NCI-H1105 (cell line): ENCODE measurements around the gene TBL3.

ENCODE experiments used
- DNase-seq: peaks from one replicate; lab custom pipeline; 2025; lab: John Stamatoyannopoulos, UW

Gene TBL3

DNA sequence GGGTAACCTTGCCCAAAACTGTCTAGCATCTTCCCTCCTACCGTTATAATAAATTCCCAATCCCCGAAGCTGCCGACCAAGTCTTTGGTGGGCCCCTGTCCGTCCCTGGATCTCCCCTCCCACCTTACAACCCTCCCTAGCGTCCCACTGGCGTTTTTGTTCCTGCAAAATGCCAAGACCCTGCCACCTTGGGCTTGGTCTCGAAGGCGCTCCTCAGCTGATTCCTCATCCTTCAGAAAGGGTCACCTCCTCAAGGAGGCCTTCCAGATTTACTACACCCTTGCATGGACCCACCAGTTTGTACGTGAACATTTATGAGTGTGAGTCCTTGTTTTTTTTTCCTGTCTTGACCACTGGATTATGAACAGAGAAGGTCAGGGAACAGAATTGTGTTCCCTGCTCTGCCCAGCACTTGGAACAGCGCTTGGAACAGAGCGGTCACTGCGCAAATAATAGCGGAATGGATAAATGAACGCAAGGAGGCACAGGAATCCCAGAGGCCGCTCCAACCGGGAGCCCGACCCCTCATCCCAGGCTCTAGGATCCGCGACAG is 11.2 kb downstream of the TBL3 start:
- DNase-seq, result no peak

DNA sequence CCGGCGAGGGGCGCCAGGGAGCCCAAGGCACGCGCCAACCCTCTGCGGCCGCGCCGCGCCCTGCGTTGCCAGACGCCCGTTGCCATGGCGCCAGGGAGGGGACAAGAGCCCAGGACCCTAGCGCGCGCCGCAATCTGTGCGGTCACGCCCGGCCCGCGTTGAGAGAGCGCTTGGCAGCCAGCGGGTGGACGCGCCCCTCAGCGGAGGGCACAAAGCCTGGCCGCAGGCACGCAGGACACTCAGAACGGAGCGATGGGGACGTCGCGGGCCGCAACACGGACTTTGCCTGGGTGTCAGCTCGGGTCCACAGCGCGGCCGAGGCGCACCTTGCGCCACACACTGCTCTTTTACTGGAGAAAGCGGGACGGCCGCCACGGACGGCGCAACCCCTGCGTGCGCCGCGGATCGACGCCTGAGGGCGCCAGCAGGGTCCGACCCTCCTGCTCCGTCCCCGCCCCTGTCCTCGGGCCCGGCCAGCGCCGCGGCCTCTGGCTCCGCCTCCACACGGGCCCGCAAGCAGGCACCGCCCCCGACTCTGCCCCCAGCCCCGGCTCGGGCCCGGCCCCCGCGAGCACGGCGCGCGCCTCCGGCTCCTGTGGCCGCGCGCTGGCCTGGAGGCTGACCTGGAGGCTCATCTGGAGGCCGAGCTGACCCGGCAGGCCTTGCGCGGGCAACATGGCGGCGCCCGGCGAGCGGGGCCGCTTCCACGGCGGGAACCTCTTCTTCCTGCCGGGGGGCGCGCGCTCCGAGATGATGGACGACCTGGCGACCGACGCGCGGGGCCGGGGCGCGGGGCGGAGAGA is 11.9 kb downstream of the TBL3 start, which contains the start of gene GFER:
Gene GFER, plus strand, starts transcription at position 650 of the 803 bp plus-strand sequence. Its CDS starts 26 bp downstream, at position 676.
- peak; percentile 58 for DNase-seq

DNA sequence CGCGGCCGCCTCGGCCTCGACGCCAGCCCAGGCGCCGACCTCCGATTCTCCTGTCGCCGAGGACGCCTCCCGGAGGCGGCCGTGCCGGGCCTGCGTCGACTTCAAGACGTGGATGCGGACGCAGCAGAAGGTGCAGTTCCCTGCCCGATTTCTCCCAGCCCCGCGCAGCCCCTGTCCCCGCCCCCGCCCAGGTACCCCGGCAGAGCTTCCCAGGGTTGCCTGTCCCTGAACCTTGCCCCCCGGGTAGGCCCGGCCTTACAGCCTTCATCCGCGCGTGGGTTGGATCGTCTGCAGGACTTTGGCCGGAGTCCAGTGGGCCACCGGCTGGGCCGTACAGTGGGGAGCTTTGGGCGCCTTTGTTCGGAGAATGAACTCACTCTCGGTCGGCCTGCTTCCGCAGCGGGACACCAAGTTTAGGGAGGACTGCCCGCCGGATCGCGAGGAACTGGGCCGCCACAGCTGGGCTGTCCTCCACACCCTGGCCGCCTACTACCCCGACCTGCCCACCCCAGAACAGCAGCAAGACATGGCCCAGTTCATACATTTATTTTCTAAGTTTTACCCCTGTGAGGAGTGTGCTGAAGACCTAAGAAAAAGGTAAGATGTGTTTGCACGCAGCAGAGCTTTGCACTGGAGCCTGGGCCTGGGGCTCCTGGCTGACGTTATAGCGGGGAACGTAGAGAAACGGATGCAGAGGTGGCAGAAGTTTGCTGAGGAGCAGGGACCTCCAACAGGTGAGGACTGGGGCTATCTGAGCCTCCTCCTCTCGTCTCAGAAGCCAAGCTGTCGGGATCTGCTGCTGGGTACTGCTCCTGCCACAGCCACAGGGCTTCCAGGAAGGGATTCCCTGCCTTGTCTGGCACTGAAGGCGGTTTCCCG is 12.7 kb downstream of the TBL3 start:
- no peak for DNase-seq

DNA sequence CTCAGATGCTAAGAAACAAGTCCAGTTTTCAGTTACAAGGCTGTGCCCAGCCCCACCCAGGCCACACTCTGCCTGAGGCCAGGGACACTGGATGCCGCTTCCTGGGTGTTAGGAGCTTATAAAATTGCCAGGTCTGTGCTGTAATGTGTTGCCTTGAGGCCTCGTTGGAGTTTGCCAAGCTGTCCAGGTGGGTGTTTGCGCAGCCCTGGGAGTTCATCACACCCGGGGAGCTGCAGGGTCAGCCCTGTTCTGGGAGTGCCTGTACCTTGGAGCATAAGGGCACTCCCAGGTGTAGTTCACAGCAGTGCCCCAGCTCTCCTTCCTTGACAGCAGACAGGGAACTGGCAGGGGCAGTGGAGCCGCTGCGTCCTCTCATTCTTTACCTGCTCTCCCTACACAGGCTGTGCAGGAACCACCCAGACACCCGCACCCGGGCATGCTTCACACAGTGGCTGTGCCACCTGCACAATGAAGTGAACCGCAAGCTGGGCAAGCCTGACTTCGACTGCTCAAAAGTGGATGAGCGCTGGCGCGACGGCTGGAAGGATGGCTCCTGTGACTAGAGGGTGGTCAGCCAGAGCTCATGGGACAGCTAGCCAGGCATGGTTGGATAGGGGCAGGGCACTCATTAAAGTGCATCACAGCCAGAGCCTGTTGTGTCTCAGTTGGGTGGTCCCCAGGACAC is 13.8 kb downstream of the TBL3 start:
- no peak for DNase-seq

DNA sequence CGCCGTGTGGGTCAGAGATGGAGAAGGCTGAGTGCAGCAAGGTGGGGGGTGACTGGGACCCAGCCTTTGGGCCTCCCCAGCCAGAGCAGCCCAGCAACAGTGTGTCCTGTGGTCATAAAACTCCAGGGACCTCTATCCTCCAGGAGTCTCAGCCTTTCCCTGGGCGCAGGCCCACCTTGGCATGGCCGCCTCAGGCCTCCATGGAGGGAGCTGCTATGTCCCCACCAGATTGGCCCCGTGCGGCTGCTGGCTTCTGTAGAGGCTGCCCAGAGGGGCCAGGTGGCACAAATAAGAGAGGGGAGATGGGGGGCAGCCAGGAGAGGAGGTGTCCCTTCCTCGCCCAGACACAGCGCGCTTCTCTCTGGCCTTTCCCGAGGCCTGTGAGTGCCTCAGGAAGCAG is 15.3 kb downstream of the TBL3 start:
- no peak for DNase-seq

DNA sequence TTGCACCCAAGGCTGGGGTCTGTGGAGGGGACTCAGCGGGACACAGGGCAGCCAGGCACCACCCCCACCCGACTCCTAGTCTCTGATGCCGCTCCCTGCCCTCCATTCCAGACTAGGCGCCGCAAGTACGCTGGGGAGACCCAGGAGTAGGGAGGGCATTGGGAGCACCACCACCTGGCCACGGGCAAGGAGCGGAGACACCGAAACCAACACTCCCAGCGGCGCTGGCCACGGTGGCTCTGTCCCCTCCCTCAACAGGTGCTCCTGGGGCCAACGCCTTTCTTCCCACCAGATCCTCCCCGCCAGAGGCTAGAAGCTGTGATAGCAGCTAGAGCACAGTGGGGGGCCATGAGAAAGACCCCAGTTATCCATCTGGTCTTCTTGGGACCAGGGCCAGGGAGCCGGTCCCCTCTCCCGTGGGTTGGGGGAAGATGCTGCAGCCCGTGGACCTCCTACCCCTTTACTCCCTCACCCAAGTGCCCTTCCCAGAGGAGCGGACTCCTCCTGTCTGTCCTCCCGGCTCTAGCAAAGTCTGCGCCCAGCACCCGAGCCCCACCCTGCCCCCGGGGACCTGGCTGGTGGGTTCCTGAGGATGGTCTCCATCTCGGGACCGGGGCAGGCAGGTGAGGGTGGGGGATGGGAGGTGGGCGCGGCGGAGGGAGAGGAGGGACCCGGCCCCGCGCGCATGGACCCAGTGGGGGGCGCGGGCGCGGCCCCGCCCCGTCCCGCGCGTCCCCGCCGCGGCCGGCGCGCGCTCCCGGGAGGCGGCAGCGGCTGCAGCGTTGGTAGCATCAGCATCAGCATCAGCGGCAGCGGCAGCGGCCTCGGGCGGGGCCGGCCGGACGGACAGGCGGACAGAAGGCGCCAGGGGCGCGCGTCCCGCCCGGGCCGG is 17.6 kb downstream of the TBL3 start, which contains the start of gene SYNGR3:
Gene SYNGR3, plus strand, starts transcription at position 762 of the 892 bp plus-strand sequence. CDS start 133 bp downstream, outside the sequence.
- DNase-seq, result no peak

DNA sequence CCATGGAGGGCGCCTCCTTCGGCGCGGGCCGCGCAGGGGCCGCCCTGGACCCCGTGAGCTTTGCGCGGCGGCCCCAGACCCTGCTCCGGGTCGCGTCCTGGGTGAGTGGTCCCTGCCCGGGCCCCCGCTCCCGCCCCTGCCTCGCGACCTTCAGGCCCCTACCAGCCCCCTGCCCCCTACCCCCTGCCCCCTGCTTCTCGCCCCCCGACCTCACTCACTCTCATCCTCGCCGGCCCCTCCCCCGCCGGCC is 18.2 kb downstream of the TBL3 start:
- DNase-seq, result no peak

DNA sequence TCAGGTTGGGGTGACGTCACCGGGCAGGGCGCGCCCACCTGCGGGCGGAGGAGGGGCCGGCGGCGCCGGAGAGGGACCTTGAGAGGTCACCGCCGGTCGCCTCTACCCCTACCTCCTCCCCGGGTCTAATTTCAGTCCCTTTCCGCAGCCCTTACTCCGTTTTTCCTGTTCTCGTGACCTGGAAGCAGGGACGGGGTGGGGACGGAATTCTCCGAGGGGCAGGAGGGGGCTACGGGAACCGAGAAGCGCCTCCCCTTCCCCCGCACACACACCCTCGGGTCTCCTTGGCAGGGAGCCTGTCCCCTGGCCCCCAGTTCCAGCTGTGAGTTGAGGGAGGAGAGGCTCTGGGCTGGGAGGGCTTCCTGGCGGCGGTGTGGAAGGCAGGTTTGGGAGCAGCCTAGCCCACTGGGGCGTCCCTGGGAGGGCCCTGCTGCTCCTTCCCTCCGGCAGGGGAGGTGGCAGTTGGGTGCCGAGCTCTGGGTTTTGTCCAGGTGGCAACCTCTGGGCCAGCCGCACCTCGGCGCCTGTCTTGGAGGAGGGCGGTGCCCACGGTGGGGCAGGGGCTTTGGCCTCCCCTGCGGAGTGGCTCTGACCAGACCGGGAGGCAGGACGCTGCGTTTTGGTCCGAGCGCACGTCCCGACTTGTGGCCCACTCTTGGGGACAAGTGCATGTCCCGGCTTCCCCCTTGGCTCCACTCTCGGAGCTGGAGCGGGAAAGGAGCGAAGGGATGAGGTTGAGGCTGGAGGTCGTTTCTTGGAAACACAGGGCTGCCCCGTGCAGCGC is 18.7 kb downstream of the TBL3 start:
- DNase-seq, result peak; percentile 39

DNA sequence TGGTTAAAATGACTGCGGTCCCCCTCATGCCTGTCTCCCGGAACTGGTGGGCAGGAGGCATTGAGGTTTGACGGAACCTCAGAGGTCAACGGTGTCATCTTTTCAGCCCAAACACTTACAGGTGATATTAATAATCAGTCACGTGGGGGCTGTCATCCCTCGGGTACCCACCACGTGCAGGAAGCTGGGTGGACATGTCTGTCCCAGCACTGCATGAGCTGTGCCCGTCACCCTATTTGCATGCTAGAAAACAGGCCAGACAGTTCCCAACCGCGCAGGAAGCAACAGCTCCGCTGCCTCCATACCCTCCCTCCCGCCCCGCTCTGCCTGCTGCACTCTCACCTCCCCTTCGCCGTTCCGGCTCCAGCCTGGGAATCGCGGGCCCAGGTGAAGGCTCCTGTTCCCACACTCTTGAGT is 19.3 kb downstream of the TBL3 start:
- DNase-seq, result no peak

DNA sequence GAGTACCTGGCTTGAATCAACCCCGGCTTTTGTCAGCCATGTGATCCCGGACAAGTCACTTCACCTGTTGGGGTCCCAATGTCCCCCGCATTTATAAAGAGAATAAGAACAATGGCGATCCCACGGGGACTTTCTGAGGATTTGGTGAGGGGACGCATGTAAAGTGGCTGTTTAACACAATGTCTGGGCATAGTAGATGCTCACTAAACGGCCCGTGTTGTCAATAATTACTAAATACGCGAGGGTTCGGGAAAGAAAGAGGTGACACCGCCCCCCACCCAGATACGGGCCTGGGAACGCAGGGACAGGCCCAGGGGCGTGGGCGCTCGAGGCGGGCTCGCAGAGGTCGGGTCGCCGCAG is 19.7 kb downstream of the TBL3 start:
- no peak for DNase-seq

DNA sequence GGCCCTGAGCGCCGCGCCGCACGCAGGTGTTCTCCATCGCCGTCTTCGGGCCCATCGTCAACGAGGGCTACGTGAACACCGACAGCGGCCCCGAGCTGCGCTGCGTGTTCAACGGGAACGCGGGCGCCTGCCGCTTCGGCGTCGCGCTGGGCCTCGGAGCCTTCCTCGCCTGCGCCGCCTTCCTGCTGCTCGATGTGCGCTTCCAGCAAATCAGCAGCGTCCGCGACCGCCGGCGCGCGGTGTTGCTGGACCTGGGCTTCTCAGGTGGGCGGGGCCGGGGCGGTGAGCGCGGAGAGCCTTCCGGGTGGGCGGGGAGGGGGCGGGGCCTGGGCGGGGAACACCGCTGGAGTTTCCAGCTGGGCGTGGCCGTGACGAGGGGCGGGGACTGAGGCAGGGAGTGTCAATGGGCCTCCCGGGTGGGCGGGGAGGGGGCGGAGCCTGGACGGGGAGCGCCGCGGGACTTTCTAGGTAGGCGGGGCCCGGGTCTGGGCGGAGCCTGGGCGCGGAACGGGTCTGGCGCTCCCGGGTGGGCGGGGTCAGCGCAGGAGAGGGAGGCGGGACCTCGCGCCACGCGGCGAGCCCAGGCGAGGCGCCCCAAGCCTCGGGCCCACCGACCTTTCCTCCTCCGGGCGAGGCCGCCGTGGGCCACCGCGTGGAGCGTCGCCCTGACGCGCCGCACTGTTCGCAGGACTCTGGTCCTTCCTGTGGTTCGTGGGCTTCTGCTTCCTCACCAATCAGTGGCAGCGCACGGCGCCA is 20.3 kb downstream of the TBL3 start:
- DNase-seq, result no peak

DNA sequence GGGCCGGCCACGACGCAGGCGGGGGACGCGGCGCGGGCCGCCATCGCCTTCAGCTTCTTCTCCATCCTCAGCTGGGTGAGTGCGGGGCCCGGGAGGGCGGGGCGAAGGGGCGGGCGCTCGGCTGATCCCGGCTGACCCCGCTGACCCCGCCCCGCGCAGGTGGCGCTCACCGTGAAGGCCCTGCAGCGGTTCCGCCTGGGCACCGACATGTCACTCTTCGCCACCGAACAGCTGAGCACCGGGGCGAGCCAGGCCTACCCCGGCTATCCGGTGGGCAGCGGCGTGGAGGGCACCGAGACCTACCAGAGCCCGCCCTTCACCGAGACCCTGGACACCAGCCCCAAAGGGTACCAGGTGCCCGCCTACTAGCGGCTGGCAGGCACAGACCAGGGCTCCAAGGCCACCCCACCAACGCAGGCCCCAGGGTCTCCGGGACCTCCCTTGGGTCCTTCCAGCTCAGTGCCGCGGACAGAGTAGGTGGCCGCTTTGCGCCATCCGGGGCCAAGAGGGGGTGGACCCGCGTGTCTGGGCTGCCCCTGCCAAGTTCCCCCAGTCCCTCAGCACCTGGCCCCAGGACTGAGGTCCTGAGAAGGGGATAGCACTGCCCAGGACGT is 21.0 kb downstream of the TBL3 start:
- DNase-seq, result no peak

DNA sequence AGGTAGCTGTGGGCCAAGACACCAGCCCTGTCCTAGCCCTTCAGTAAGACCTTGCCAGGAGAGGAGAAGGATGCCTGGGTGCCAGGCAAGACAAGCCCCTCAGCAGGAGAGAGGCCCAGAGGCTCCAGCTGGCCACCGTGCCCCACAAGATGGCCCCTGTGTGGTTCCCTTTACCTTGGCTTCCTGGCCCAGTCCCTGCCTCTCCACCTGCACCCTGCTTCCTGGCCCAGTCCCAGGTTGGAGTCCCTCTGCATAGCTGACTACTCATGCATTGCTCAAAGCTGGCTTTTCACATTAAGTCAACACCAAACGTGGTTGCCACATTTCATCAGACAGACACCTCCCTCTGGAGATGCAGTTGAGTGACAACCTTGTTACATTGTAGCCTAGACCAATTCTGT is 21.9 kb downstream of the TBL3 start:
- no peak for DNase-seq

DNA sequence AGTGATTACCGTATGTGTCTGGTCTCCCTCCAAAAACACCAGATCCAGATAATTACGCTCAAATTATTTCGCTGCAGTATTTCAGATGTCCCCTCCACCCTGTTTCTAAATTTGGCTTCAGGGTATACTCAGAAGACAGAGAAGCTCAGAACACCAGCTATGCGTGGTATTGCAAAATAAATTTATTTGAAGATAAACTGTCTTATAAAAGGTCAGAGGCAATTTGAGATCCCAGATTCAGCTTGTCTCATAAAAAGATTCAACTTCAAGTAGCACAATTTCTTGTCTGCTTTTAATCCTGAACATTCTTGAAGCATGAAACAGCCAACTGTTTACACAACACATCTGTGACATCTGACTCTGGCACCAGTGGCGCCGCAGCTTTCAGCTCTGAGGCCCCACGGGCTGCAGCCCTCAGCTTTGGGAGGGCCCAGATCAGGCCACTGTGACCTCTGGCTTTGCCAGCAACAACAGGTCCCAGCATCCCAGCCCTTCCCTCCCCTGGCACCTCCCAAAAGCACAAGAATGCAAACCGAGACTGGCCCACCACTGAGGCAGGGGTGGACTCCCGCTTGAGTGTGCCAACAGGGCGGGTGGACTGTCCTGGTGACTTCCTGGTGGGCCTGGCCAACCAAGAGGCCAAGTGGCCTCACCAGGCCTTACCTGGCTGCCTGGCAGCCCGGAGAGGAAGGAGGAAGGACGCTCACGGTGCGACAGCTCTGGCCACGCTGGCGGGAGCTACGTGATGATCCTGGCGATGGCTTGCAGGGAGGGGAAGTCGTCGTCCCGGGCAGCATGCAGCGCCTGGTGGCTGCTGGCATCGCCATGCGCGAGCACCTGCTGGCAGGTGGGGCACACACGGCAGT is 25.9 kb downstream of the TBL3 start:
- no peak for DNase-seq

DNA sequence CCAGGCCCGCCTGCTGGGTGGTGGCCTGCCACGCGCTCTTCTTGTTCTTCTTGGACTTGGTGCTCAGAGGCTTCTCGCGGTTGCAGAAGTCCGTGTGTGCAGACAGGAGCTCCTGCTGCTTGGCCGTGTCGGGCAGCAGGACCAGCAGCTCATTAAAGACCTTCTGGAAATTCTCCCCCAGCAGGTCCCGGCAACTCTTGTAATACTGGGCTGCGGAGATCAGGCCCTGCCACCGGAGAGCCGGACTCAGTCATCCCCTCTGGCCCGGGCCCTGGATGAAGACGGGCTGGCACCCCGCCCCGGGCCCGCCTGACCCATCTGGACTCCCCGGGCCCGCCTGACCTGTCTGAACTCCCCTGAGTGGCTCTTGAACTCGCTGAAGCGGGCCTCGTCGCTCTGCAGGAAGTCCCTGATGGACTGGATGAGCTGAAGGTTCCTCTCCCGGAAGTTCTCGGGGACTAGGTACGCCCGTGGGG is 26.5 kb downstream of the TBL3 start:
- no peak for DNase-seq

DNA sequence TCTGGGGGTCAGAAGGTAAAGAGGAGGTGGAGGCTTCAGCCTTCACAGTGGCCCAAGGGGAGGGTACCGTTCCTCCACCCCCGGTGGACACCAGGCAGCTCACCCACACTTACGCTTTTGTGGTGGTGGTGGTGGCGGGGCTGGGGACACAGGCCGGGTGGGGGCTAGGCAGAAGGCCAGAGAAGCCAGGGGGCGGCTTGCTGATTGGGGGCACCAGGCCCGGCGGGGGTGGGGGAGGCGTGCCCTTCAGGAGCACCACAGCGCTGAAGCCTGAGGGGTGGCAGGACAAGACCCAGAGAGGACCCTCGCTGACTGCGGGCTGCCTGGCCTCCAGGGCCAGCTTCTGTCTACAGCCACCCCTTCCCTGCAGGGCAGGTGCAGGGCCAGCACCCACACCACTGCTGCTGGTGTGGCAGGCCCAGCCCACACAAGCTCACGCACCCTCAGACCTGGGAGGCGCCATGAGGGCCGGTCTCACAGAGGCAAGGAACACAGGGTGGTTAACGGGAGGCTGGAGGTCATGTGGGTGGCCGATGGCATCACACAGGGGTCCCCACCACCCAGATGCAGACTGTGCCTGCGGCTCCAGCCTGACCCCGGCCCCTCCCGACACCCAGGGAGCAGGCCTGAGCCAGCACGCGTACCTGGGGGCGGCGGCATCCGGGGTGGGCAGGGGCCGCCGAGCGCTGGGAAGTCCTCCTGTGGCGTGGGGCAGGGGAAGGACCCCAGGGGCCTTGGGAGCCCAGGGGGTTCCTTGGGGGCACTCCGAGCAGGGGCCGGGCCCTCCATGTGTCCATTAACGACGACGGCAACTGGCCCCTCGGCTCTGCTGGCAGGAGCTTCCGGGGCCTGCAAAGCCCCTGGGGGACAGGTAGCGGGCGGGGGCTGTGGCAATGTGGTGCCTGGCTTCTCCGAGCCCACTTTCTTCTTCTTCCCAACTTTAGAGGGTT is 27.3 kb downstream of the TBL3 start:
- no peak for DNase-seq

DNA sequence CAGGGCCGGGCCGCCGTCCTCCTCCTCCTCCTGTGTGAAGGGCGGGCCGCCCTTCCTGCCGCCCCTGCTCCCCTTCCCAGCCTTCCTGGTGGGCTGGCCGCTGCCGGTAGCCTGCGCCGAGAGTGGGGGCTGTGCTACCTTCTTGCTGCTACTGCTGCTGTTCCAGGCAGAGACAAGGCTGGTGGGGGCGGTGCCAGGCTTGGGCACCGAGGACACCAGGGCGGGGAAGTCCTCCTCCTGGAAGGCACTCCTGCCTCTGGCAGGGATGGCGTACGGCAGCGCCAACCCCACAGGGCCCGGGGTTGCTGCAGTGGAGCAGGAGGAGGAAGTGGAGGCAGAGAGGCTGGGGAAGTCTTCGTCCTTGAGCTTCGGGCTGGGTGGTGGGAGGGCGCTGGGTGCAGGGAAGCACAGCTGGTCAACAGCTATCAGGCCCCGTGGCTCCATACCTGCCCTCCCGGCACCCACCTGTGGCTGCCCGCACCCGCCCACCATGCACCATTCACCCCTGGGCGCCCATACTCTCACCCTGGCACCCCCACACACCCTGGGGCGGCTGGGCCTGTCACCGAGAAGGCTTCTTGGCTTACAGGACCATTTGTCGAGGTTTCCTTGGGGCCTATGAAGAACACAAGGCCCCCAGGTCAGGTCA is 28.1 kb downstream of the TBL3 start:
- DNase-seq, result no peak
